Trophoblast cell (in vitro differentiated cells and primary cell): ENCODE measurements around the gene DAZAP1.

ENCODE experiments used
- DNase-seq, 2 donors: peaks; one replicate each; pipeline ENCODE4 v3.0.0-alpha.2; 2016
- H2AFZ ChIP-seq: 2 replicates; pipeline ENCODE4 v1.6.1; 2013; ENCODE audit warnings: low read length, moderate library complexity, mild to moderate bottlenecking; ENCODE audit not compliant: insufficient read depth, poor library complexity
- H2AK5ac ChIP-seq: 2 replicates; pipeline ENCODE4 v1.6.1; 2013; ENCODE audit warnings: mild to moderate bottlenecking, low read length
- H2BK120ac ChIP-seq: 2 replicates; pipeline ENCODE4 v1.6.1; 2013; ENCODE audit warnings: low read length, mild to moderate bottlenecking, moderate library complexity; ENCODE audit not compliant: insufficient read depth, poor library complexity
- H2BK12ac ChIP-seq: 2 replicates; pipeline ENCODE4 v1.6.1; 2013; ENCODE audit warnings: mild to moderate bottlenecking, low read length, moderate library complexity
- H2BK5ac ChIP-seq: 2 replicates; pipeline ENCODE4 v1.6.1; 2013; ENCODE audit warnings: low read length, low read depth, moderate library complexity, mild to moderate bottlenecking; ENCODE audit not compliant: poor library complexity
- H3K14ac ChIP-seq: 2 replicates; pipeline ENCODE4 v1.6.1; 2013; ENCODE audit warnings: mild to moderate bottlenecking, low read length
- H3K18ac ChIP-seq: 2 replicates; pipeline ENCODE4 v1.6.1; 2013; ENCODE audit warnings: mild to moderate bottlenecking, low read length
- H3K23ac ChIP-seq: 2 replicates; pipeline ENCODE4 v1.6.1; 2013; ENCODE audit warnings: low read length
- H3K27ac ChIP-seq: 2 replicates; pipeline ENCODE4 v1.5.1; 2013; ENCODE audit warnings: low read depth, mild to moderate bottlenecking, inconsistent platforms, low read length, moderate library complexity
- H3K27me3 ChIP-seq: 2 replicates; pipeline ENCODE4 v1.6.1; 2013; ENCODE audit warnings: inconsistent platforms, mild to moderate bottlenecking, low read length, moderate library complexity; ENCODE audit not compliant: insufficient read depth
- H3K36me3 ChIP-seq, 2 experiments: 1 replicate in 1 of 2; 2 replicates in 1 of 2; pipeline ENCODE4 v1.6.1; 2013; ENCODE audit warnings: low read length in 2 of 2, mild to moderate bottlenecking in 2 of 2, moderate library complexity in 1 of 2; ENCODE audit not compliant: insufficient read depth in 2 of 2, control insufficient read depth in 1 of 2
- H3K4ac ChIP-seq: 2 replicates; pipeline ENCODE4 v1.6.1; 2013; ENCODE audit warnings: low read depth, mild to moderate bottlenecking, low read length, moderate library complexity
- H3K4me1 ChIP-seq, 2 experiments: 1 replicate in 1 of 2; 2 replicates in 1 of 2; pipeline ENCODE4 v1.6.1; 2013; ENCODE audit warnings: low read length in 2 of 2, mild to moderate bottlenecking in 2 of 2, moderate library complexity in 1 of 2; ENCODE audit not compliant: insufficient read depth in 2 of 2, control insufficient read depth in 1 of 2
- H3K4me2 ChIP-seq: 2 replicates; pipeline ENCODE4 v1.6.1; 2013; ENCODE audit warnings: inconsistent platforms, mild to moderate bottlenecking, low read length, moderate library complexity
- H3K4me3 ChIP-seq: 2 replicates; pipeline ENCODE4 v1.5.1; 2013; ENCODE audit warnings: mild to moderate bottlenecking, low read depth, low read length, inconsistent platforms
- H3K79me1 ChIP-seq: one replicate; pipeline ENCODE4 v1.6.1; 2013; ENCODE audit warnings: low read length
- H3K79me2 ChIP-seq: 2 replicates; pipeline ENCODE4 v1.6.1; 2013; ENCODE audit warnings: low read length, mild to moderate bottlenecking; ENCODE audit not compliant: control insufficient read depth, insufficient read depth, poor library complexity
- H3K9ac ChIP-seq: 2 replicates; pipeline ENCODE4 v1.6.1; 2013; ENCODE audit warnings: mild to moderate bottlenecking, low read length
- H3K9me3 ChIP-seq: 2 replicates; pipeline ENCODE4 v1.6.1; 2013; ENCODE audit warnings: low read depth, mild to moderate bottlenecking, control low read depth, inconsistent platforms, low read length; ENCODE audit not compliant: insufficient read depth
- H4K12ac ChIP-seq: 2 replicates; pipeline ENCODE4 v1.6.1; 2013; ENCODE audit warnings: low read depth, mild to moderate bottlenecking, low read length, moderate library complexity
- H4K8ac ChIP-seq: 2 replicates; pipeline ENCODE4 v1.6.1; 2013; ENCODE audit warnings: low read depth, mild to moderate bottlenecking, low read length, moderate library complexity
- H4K91ac ChIP-seq: one replicate; pipeline ENCODE4 v1.6.1; 2013; ENCODE audit warnings: low read depth, mild to moderate bottlenecking, low read length, moderate library complexity
- WGBS: extraction: QIAGEN DNeasy Blood & Tissue Kit; methylation state at CpG from one replicate; pipeline ENCODE4 v1.1.7; 2013; ENCODE audit warnings: missing lambda C conversion rate; ENCODE audit not compliant: insufficient read length, insufficient coverage; ENCODE audit errors: extremely low coverage; 5-methylcytosine and 5-hydroxymethylcytosine counted together

The DAZAP1 gene

DNA sequence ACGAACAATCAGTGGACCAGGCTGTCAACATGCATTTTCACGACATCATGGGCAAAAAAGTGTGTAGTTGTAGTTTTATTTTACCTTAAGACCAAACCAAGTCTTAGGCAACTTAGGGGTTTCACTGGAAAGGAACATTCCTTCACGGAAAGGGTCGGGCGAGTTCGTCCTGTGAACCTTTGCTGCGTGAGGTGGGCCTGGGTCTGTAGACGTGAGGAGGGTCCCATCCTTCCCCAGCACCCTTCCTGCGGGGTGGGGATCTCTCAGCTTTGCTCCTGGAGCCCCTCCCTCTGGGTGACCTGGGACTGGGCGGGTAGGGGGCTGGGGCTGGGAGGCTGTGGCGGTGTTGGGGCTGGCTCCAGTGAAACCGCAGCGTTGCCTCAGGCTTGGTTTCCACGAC lies 18.5 kb downstream of the DAZAP1 start:
- no peak overlapping the region for H2BK5ac ChIP-seq
- H3K4me2 ChIP-seq, result peak overlapping the region; percentile 24
- no peak overlapping the region for H4K8ac ChIP-seq
- H3K9ac ChIP-seq, result no peak overlapping the region
- no peak overlapping the region for H3K14ac ChIP-seq
- DNase-seq, result no peak
- no peak overlapping the region for H3K4me3 ChIP-seq
- H3K18ac ChIP-seq, result no peak overlapping the region
- no peak overlapping the region for H2AFZ ChIP-seq
- H3K79me1 ChIP-seq, result no peaks in the 10 kb centered on the region
- no peak overlapping the region for H2AK5ac ChIP-seq
- H3K27me3 ChIP-seq, result no peaks in the 10 kb centered on the region
- H3K23ac ChIP-seq, result no peak overlapping the region
- peak overlapping the region; percentile 2 for H3K27ac ChIP-seq
- H3K9me3 ChIP-seq, result peaks cover 2% of the 10 kb centered on the region
- no peaks in the 10 kb centered on the region for H3K79me2 ChIP-seq
- H3K36me3 ChIP-seq, result peaks cover 82 to 87% of the 10 kb centered on the region in 2 experiments
- H4K91ac ChIP-seq, result no peak overlapping the region
- WGBS, result no CpG with 5 or more reads among the region's 14 CpGs
- no peak overlapping the region for H3K4ac ChIP-seq
- H4K12ac ChIP-seq, result no peak overlapping the region
- H2BK120ac ChIP-seq, result no peak overlapping the region
- H2BK12ac ChIP-seq, result no peak overlapping the region
- peaks cover 9 to 14% of the 10 kb centered on the region in 2 experiments for H3K4me1 ChIP-seq

DNA sequence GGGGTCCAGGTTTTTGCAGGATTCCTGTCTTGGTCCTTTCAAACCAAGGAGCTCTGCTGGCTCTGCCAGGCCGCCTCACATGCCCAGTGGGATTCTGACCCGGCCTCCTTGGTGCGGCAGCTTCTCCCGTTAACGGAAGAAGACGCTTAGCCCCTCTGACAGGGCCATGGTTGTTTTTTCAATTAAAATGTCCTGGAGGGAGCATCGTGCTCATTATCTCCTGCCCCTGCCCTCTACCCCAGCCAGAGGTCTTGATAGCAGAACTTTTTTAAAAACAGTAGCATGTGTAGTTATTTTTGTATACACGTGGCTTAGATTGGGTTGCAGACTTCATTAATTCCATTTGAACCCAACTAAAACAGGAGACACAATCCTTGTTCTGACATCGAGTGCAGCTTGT lies 19.4 kb downstream of the DAZAP1 start:
- no peak for DNase-seq
- peaks cover 2% of the 10 kb centered on the region for H3K9me3 ChIP-seq
- no peak overlapping the region for H3K4me3 ChIP-seq
- no peak overlapping the region for H3K23ac ChIP-seq
- H4K8ac ChIP-seq, result no peak overlapping the region
- no peaks in the 10 kb centered on the region for H3K27me3 ChIP-seq
- H3K4me2 ChIP-seq, result no peak overlapping the region
- no peak overlapping the region for H2AFZ ChIP-seq
- H3K4me1 ChIP-seq, result peaks cover 9 to 14% of the 10 kb centered on the region in 2 experiments
- H3K18ac ChIP-seq, result no peak overlapping the region
- no peak overlapping the region for H3K4ac ChIP-seq
- H2BK12ac ChIP-seq, result no peak overlapping the region
- no peak overlapping the region for H3K9ac ChIP-seq
- peaks cover 79 to 83% of the 10 kb centered on the region in 2 experiments for H3K36me3 ChIP-seq
- H4K12ac ChIP-seq, result no peak overlapping the region
- no peaks in the 10 kb centered on the region for H3K79me2 ChIP-seq
- no peak overlapping the region for H2BK5ac ChIP-seq
- no peak overlapping the region for H3K14ac ChIP-seq
- no peaks in the 10 kb centered on the region for H3K79me1 ChIP-seq
- H4K91ac ChIP-seq, result no peak overlapping the region
- H2BK120ac ChIP-seq, result no peak overlapping the region
- no CpG with 5 or more reads among the region's 9 CpGs for WGBS
- no peak overlapping the region for H3K27ac ChIP-seq
- no peak overlapping the region for H2AK5ac ChIP-seq

DNA sequence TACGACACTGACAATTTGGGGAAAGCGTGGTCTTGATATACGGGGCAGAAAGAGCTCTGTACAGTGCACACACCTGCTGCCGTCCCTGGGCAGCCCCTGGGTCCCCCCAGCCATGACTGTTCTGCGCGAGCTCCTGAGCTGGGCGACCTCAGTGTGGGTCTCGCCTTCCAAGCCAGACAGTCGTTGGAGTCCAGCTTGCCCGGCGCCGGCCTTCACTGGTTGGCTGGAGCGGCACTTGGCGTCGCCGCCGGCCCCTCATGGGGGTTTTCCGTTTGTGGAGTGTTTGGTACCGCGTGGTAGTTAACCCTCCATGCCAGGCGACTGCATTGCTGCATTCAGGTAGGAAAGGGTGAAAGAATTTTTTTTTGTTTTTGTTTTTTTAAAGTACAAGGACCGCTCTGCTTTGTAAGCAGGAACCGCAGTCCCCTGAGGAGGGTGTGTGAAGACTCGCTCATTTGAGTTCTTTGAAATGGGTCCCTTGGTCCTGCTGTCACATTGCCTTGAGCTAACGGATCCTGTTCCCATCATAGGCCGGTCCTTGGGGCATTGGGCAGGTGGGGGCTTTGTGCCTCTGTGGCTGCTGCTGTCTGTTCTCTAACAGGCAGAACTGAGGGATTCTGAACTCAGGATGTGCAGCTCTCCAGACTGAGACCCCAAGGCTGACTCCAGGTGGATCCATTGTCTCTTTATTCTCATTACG lies 20.0 kb downstream of the DAZAP1 start:
- no peak overlapping the region for H3K23ac ChIP-seq
- H3K4me2 ChIP-seq, result no peak overlapping the region
- peaks cover 9 to 14% of the 10 kb centered on the region in 2 experiments for H3K4me1 ChIP-seq
- H3K36me3 ChIP-seq, result peaks cover 79 to 83% of the 10 kb centered on the region in 2 experiments
- no peak overlapping the region for H2BK12ac ChIP-seq
- no peak overlapping the region for H3K14ac ChIP-seq
- no peak overlapping the region for H3K4ac ChIP-seq
- H4K91ac ChIP-seq, result no peak overlapping the region
- no peak overlapping the region for H3K4me3 ChIP-seq
- no peak for DNase-seq
- H3K18ac ChIP-seq, result no peak overlapping the region
- peaks cover 2% of the 10 kb centered on the region for H3K9me3 ChIP-seq
- H4K12ac ChIP-seq, result no peak overlapping the region
- H3K79me2 ChIP-seq, result no peaks in the 10 kb centered on the region
- H2AK5ac ChIP-seq, result no peak overlapping the region
- H2BK5ac ChIP-seq, result no peak overlapping the region
- no peak overlapping the region for H2BK120ac ChIP-seq
- H3K27ac ChIP-seq, result no peak overlapping the region
- H3K79me1 ChIP-seq, result no peaks in the 10 kb centered on the region
- H2AFZ ChIP-seq, result no peak overlapping the region
- H4K8ac ChIP-seq, result no peak overlapping the region
- H3K9ac ChIP-seq, result no peak overlapping the region
- no peaks in the 10 kb centered on the region for H3K27me3 ChIP-seq
- WGBS, result no CpG with 5 or more reads among the region's 27 CpGs

DNA sequence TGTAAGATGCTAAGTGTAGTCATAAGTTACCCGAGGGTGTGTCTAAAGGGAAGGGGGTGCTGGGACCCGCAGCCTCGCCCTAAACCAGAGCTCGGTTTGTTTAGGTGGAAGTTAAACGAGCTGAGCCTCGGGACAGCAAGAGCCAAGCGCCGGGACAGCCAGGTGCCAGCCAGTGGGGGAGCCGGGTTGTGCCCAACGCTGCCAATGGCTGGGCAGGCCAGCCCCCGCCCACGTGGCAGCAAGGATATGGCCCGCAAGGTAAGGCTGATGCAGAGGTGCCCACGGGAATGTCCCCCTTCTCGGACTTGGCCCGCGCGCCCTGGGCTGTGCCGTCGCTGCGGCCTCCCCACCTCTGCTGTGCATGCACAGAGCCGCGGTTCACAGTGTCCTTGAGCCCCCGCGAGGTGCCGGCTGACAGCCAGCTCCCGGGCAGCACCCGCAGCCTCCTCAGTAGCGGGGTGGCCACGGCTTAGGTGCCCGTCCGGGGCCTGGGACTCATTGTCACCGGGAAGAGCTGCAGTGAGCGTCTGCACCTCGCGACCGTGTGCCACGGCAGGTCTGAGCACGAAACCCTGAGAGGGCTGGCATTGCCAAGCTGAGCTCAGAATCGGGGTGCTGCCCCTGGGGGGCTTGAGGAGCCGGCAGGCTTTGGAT lies 21.5 kb downstream of the DAZAP1 start:
- Histone ChIP-seq H3K4me1 (peaks cover 9 to 14% of the 10 kb centered on the region in 2 experiments), H3K27ac (no peak overlapping the region), H3K79me1 (no peaks in the 10 kb centered on the region), H3K9me3 (no peaks in the 10 kb centered on the region), H4K91ac (no peak overlapping the region), H3K14ac (no peak overlapping the region), H3K4me3 (no peak overlapping the region), H4K8ac (no peak overlapping the region), H3K4me2 (no peak overlapping the region), H3K18ac (no peak overlapping the region), H2BK5ac (no peak overlapping the region), H2BK12ac (no peak overlapping the region), H2BK120ac (no peak overlapping the region), H3K23ac (no peak overlapping the region), H4K12ac (no peak overlapping the region), H3K36me3 (peaks cover 81 to 85% of the 10 kb centered on the region in 2 experiments), H3K27me3 (no peaks in the 10 kb centered on the region), H3K79me2 (no peaks in the 10 kb centered on the region), H3K9ac (no peak overlapping the region), H2AFZ (no peak overlapping the region), H3K4ac (no peak overlapping the region), H2AK5ac (no peak overlapping the region)
- WGBS, result no CpG with 5 or more reads among the region's 41 CpGs
- DNase-seq, result no peak
